ENCODE results near the gene CFAP54. TPM values are rescaled to one million over a fixed set of nuclear protein-coding genes. Genes with fewer than 3 reads are reported as not detected.

CFAP54 gene
- total RNA-seq, 4 donors from 2014 or later: 2.1 to 4.7 (median 3.6) TPM

DNA sequence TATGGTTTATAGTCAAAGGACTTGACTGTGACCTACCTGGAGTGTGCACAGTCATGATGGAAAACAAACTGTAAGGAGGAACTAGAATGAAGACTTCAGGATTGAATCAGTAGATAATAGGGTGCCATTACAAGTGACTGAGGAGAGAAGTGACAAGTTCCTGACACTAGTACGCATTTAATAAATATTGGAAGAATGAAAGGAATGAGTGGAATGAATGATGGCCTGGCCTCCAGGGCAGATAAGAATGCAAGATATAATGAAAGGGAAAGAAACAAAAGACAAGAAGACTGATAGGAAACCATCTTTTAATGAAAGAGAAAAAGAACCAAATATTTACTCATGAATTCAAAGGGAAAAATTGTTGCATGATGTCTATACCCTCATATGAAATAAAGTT, 372.9 kb downstream of the CFAP54 start:
- 62 to 63% methylated on average over 1 of the region's 1 CpG for WGBS, 2 donors (ENCODE audit: low coverage in 1 of 2)
- H3K27ac ChIP-seq: no peak overlapping the region
- H3K4me3 ChIP-seq: no peak overlapping the region
- TF ChIP-seq POLR2A (IDR thresholded peaks at IDR 0.05): no peak
- TF ChIP-seq POLR2AphosphoS5 (IDR thresholded peaks at IDR 0.05): no peak
- no peak for TF ChIP-seq EP300 (IDR thresholded peaks at IDR 0.05)
- TF ChIP-seq CTCF (IDR thresholded peaks at IDR 0.05): no peak
- no peaks in the 10 kb centered on the region for H3K27me3 ChIP-seq
- ATAC-seq: no peak
- peaks cover 0 to 3% (median 0%) of the 10 kb centered on the region in 3 donors for H3K9me3 ChIP-seq
- H3K36me3 ChIP-seq: no peaks in the 10 kb centered on the region
- H3K4me1 ChIP-seq: no peaks in the 10 kb centered on the region

GRCh38 chr12:96864335-96864734, 375.0 kb downstream of the CFAP54 start:
- H3K27me3 ChIP-seq: no peaks in the 10 kb centered on the region
- TF ChIP-seq POLR2AphosphoS5 (IDR thresholded peaks at IDR 0.05): no peak
- no peak for TF ChIP-seq POLR2A (IDR thresholded peaks at IDR 0.05)
- no peak for TF ChIP-seq EP300 (IDR thresholded peaks at IDR 0.05)
- TF ChIP-seq CTCF (IDR thresholded peaks at IDR 0.05): no peak
- H3K4me1 ChIP-seq: no peaks in the 10 kb centered on the region
- no peaks in the 10 kb centered on the region for H3K9me3 ChIP-seq
- H3K27ac ChIP-seq: no peak overlapping the region
- no peak for ATAC-seq
- no peaks in the 10 kb centered on the region for H3K36me3 ChIP-seq
- no peak overlapping the region for H3K4me3 ChIP-seq
- 69 to 83% methylated on average over 1 to 4 of the region's 4 CpGs for WGBS, 2 donors (ENCODE audit: low coverage in 1 of 2)

DNA sequence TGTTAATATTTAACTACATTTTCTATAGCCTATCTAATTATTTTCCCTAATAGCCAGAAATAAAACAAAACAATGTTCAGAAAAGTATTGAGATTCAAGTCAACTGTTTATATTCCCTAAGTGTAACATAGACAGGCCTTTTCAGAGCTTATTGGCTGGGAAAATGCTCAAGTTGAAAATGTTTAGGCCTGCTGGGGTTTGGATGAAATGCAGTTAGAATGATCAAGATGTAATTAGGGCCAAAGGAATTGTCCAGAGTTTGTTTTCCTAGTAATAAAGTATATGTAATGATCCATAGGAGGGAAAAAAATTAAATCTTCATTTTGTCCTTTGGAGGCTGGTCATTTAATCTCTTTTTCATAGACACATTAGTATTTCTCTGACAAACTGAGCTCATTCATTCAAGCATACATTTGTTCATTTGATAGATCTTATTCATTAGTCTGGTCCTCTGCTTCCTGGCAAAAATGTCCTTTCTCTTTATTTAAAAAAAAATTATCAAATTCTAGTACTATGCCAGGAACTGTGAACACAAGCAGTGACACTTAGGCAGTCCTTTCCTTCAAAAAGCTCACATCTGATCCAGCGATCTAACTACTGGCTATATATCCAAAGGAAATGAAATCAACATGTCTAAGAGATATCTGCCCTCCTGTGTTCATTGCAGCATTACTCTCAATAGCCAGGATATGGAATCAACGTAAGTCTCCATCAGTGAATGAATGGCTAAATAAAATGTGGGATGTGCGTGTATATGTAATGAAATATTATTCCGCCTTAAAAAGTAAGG, 377.6 kb downstream of the CFAP54 start:
- Histone ChIP-seq H3K27me3 (no peaks in the 10 kb centered on the region), H3K36me3 (no peaks in the 10 kb centered on the region), H3K4me3 (no peak overlapping the region), H3K9me3 (peaks cover 0 to 4% (median 0%) of the 10 kb centered on the region in 3 donors), H3K4me1 (no peaks in the 10 kb centered on the region), H3K27ac (no peak overlapping the region)
- no peak for ATAC-seq
- WGBS, 2 donors (ENCODE audit: low coverage in 1 of 2): 74 to 95% methylated on average over 4 of the region's 4 CpGs
- TF ChIP-seq POLR2A (IDR thresholded peaks at IDR 0.05): no peak
- TF ChIP-seq CTCF (IDR thresholded peaks at IDR 0.05): no peak
- TF ChIP-seq POLR2AphosphoS5 (IDR thresholded peaks at IDR 0.05): no peak
- TF ChIP-seq EP300 (IDR thresholded peaks at IDR 0.05): no peak

DNA sequence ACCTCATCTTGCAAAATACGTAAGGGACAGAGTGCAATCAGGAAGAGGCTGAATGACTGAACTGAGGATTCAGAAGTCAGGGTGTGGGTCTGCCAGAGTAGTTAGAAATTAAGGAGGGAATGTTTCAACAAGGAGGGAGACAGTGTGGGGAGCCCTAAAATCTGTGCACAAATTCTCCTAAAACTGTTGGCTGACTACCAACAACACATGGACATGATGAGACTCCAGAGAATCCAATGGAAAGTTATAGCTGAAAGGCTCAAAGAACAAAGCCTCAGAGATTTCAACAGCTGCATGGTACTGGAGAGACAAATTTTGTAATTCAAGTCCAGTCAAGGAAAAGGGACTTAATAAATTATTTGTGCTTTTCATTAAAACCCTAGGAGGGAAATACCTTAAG, 381.6 kb downstream of the CFAP54 start:
- H3K4me1 ChIP-seq: no peaks in the 10 kb centered on the region
- H3K36me3 ChIP-seq: no peaks in the 10 kb centered on the region
- peaks cover 0 to 6% (median 0%) of the 10 kb centered on the region in 3 donors for H3K9me3 ChIP-seq
- no peak overlapping the region for H3K27ac ChIP-seq
- TF ChIP-seq POLR2AphosphoS5 (IDR thresholded peaks at IDR 0.05) (no peak), CTCF (IDR thresholded peaks at IDR 0.05) (no peak), EP300 (IDR thresholded peaks at IDR 0.05) (no peak), POLR2A (IDR thresholded peaks at IDR 0.05) (no peak)
- no peak overlapping the region for H3K4me3 ChIP-seq
- WGBS, 2 donors (ENCODE audit: low coverage in 1 of 2): 88% methylated on average over 1 of the region's 1 CpG
- H3K27me3 ChIP-seq: no peaks in the 10 kb centered on the region
- ATAC-seq: no peak

- Histone ChIP-seq H3K9me3 (peaks cover 0 to 6% (median 0%) of the 10 kb centered on the region in 3 donors), H3K4me3 (no peak overlapping the region), H3K27me3 (no peaks in the 10 kb centered on the region), H3K27ac (no peak overlapping the region), H3K36me3 (no peaks in the 10 kb centered on the region), H3K4me1 (no peaks in the 10 kb centered on the region)
- TF ChIP-seq POLR2A (IDR thresholded peaks at IDR 0.05): no peak
- TF ChIP-seq CTCF (IDR thresholded peaks at IDR 0.05): no peak
- TF ChIP-seq EP300 (IDR thresholded peaks at IDR 0.05): no peak
- TF ChIP-seq POLR2AphosphoS5 (IDR thresholded peaks at IDR 0.05): no peak
- no peak for ATAC-seq
Observed at GRCh38 chr12:96872961-96873360, 383.6 kb downstream of the CFAP54 start.
